Liver (tissue), 9 donors: Measurements from ENCODE around the gene FNBP1. TPM values are rescaled to one million over a fixed set of nuclear protein-coding genes. Genes with fewer than 3 reads are reported as not detected.
A peak's percentile ranks its signal among the peaks of the same experiment; 100 is the strongest.

ENCODE experiments used
- DNase-seq: peaks from one replicate; pipeline ENCODE4 v3.0.0-alpha.2; 2017; ENCODE audit warnings: low spot score
- H3K27ac ChIP-seq, 2 donors: one replicate each; pipeline ENCODE4 v1.7.0; 2013; ENCODE audit warnings: inconsistent platforms in 2 of 2, low read length in 2 of 2, control low read depth in 1 of 2, low read depth in 1 of 2, mild to moderate bottlenecking in 1 of 2
- H3K27me3 ChIP-seq, 4 donors: one replicate each; pipeline versions ENCODE4 v1.6.1 to v1.7.0; 2013; ENCODE audit warnings: low read length in 3 of 4, inconsistent platforms in 1 of 4, mild to moderate bottlenecking in 1 of 4, moderate library complexity in 1 of 4; ENCODE audit not compliant: control insufficient read depth in 4 of 4, insufficient read depth in 4 of 4
- H3K36me3 ChIP-seq, 4 donors: one replicate each; pipeline versions ENCODE4 v1.6.1 to v1.7.0; 2013; ENCODE audit warnings: low read length in 3 of 4, mild to moderate bottlenecking in 3 of 4, low read depth in 1 of 4, moderate library complexity in 1 of 4; ENCODE audit not compliant: control insufficient read depth in 4 of 4, insufficient read depth in 3 of 4
- H3K4me1 ChIP-seq, 4 donors: one replicate each; pipeline versions ENCODE4 v1.6.1 to v1.7.0; 2013; ENCODE audit warnings: low read length in 3 of 4, mild to moderate bottlenecking in 3 of 4, moderate library complexity in 1 of 4; ENCODE audit not compliant: control insufficient read depth in 4 of 4, insufficient read depth in 4 of 4
- H3K4me3 ChIP-seq, 3 donors: one replicate each; pipeline versions ENCODE4 v1.6.1 to v1.7.0; 2013; ENCODE audit warnings: low read length in 3 of 3, control low read depth in 1 of 3, low read depth in 1 of 3, mild to moderate bottlenecking in 1 of 3
- H3K9ac ChIP-seq, 2 donors: one replicate each; pipeline ENCODE4 v1.7.0; 2013; ENCODE audit warnings: low read length in 2 of 2, mild to moderate bottlenecking in 2 of 2, moderate library complexity in 2 of 2, control low read depth in 1 of 2, low read depth in 1 of 2
- H3K9me3 ChIP-seq, 4 donors: one replicate each; pipeline versions ENCODE4 v1.6.1 to v1.7.0; 2013; ENCODE audit warnings: low read length in 3 of 4; ENCODE audit not compliant: control insufficient read depth in 4 of 4
- ATF3 ChIP-seq: IDR thresholded peaks from 2 replicates; pipeline ENCODE4 v1.6.1; 2016; ENCODE audit warnings: antibody characterized with exemption
- CTCF ChIP-seq: fragments of 150-350 bp; IDR thresholded peaks from 2 replicates; pipeline ENCODE4 v1.5.1; 2017; ENCODE audit warnings: improper control_type of control experiment, low read depth, low read length; ENCODE audit not compliant: missing input control
- EGR1 ChIP-seq, 2 donors: IDR thresholded peaks; 2 replicates each; pipeline ENCODE4 v1.6.1; 2016 to 2018; ENCODE audit warnings: antibody characterized with exemption in 2 of 2, low read depth in 2 of 2
- FOXA1 ChIP-seq: IDR thresholded peaks from 2 replicates; pipeline ENCODE4 v1.6.1; 2016; ENCODE audit warnings: antibody characterized with exemption
- HNF4A ChIP-seq, 2 donors: conservative IDR thresholded peaks; 2 replicates each; pipeline ENCODE4 v1.6.1; 2016; ENCODE audit warnings: antibody characterized with exemption in 2 of 2, mild to moderate bottlenecking in 2 of 2
- HNF4G ChIP-seq: IDR thresholded peaks from 2 replicates; pipeline ENCODE4 v1.6.1; 2016; ENCODE audit warnings: antibody characterized with exemption
- JUND ChIP-seq, 2 donors: IDR thresholded peaks; 2 replicates each; pipeline ENCODE4 v1.6.1; 2016; ENCODE audit warnings: antibody characterized with exemption in 2 of 2
- NR2F2 ChIP-seq: IDR thresholded peaks from 2 replicates; pipeline ENCODE4 v1.6.1; 2016; ENCODE audit warnings: antibody characterized with exemption
- RAD21 ChIP-seq, 2 donors: IDR thresholded peaks; 2 replicates each; pipeline ENCODE4 v1.6.1; 2016; ENCODE audit warnings: antibody characterized with exemption in 2 of 2, mild to moderate bottlenecking in 2 of 2
- REST ChIP-seq: IDR thresholded peaks from 2 replicates; pipeline ENCODE4 v1.6.1; 2016; ENCODE audit warnings: antibody characterized with exemption, mild to moderate bottlenecking
- RXRA ChIP-seq, 2 donors: IDR thresholded peaks; 2 replicates each; pipeline ENCODE4 v1.6.1; 2017 to 2018; ENCODE audit warnings: antibody characterized with exemption in 2 of 2, mild to moderate bottlenecking in 1 of 2
- SP1 ChIP-seq: IDR thresholded peaks from 2 replicates; pipeline ENCODE4 v1.6.1; 2018; ENCODE audit warnings: antibody characterized with exemption, mild to moderate bottlenecking
- TAF1 ChIP-seq: conservative IDR thresholded peaks from 2 replicates; pipeline ENCODE4 v1.6.1; 2016; ENCODE audit warnings: antibody characterized with exemption, mild to moderate bottlenecking
- ZBTB33 ChIP-seq: IDR thresholded peaks from 2 replicates; pipeline ENCODE4 v1.6.1; 2016; ENCODE audit warnings: antibody characterized with exemption
- WGBS: extraction: QIAGEN DNeasy Blood & Tissue Kit; methylation state at CpG from one replicate; pipeline ENCODE4 v1.1.7; 2013; 5-methylcytosine and 5-hydroxymethylcytosine counted together
- polyA plus RNA-seq, 2 donors: library from polyadenylated mRNA; stranded (reverse) in 1 of 2; unstranded in 1 of 2; fragments of 200-250 nt in 1 of 2; fragments of >200 nt in 1 of 2; fragmentation: Nextera tagmentation in 1 of 2; extraction: Ambion mirVana in 1 of 2; gene quantifications; one replicate each; pipeline versions ENCODE4 v1.2.1 to v1.2.3, GENCODE V29; 2013 to 2015
- total RNA-seq, 2 donors: library from RNA; depleted of rRNA; stranded (reverse); fragments of >200 nt; gene quantifications; one replicate each; pipeline ENCODE4 v1.2.3, GENCODE V29; 2014
- donor health status: healthy.
- donor health status: healthy.
- donor health status: healthy.
- donor health status: healthy.
- donor health status: healthy.

Gene FNBP1
- total and polyA plus RNA-seq, 4 donors, result 6.6 to 15.6 (median 12.3) TPM

GRCh38 chr9:130049431-130050210 lies 6.6 kb upstream of the FNBP1 start (continued):
- TF ChIP-seq REST (no peak), NR2F2 (no peak), EGR1 (IDR thresholded peaks at IDR 0.05; ENCODE audit: low read depth in 2 of 2) (no peak)

GRCh38 chr9:130045725-130046450 lies 2.9 kb upstream of the FNBP1 start:
- Histone ChIP-seq H3K9me3 (no peaks in the 10 kb centered on the region), H3K4me1 (peaks cover 2 to 21% (median 17%) of the 10 kb centered on the region in 4 donors), H3K27ac (peak overlapping the region in 1 of 2 donors; percentile 18), H3K4me3 (no peak overlapping the region), H3K9ac (no peak overlapping the region), H3K27me3 (no peaks in the 10 kb centered on the region), H3K36me3 (no peaks in the 10 kb centered on the region)
- TF ChIP-seq TAF1 (no peak), ATF3 (no peak), JUND (IDR thresholded peaks at IDR 0.05) (no peak), RXRA (IDR thresholded peaks at IDR 0.05) (no peak), SP1 (no peak), NR2F2 (no peak), CTCF (no peak), HNF4G (no peak), EGR1 (IDR thresholded peaks at IDR 0.05; ENCODE audit: low read depth in 2 of 2) (no peak), ZBTB33 (no peak), HNF4A (conservative IDR thresholded peaks at IDR 0.05) (no peak), RAD21 (IDR thresholded peaks at IDR 0.05) (no peak), FOXA1 (no peak)
- DNase-seq, result no peak
- WGBS, result 73% methylated on average over 4 of the region's 4 CpGs
